Panc1 (cell line): Measurements from ENCODE around the gene ZNF428. TPM values are rescaled to one million over a fixed set of nuclear protein-coding genes. Genes with fewer than 3 reads are reported as not detected.

Experiments
- ATAC-seq: fragments of 200-7000 bp; cut with Tn5 transposase; 2 replicates; pipeline ENCODE4 v1.9.1; 2020; ENCODE audit warnings: mild to moderate bottlenecking, moderate library complexity
- BruUV-seq: library from RNA; stranded (reverse); fragments of 400-500 nt; replicated peaks from 2 replicates; lab custom pipeline; 2021; lab: Mats Ljungman, UMichigan
- CTCF ChIA-PET: fragments of 300-600 bp; sonication (Branson Sonifier 250); formaldehyde crosslinking; loops from one replicate; lab custom pipeline; 2022; ENCODE audit warnings: antibody characterized with exemption; lab: Charles Lee
- POLR2A ChIA-PET: fragments of 300-600 bp; sonication (Branson Sonifier 250); formaldehyde crosslinking; loops from one replicate; lab custom pipeline; 2022; ENCODE audit warnings: antibody characterized with exemption; lab: Charles Lee
- DNase-seq: peaks from one replicate; pipeline ENCODE4 v3.0.0-alpha.2; 2010; ENCODE audit warnings: low read depth, low spot score
- H3K27ac ChIP-seq: 2 replicates; pipeline ENCODE4 v1.5.1; 2011; ENCODE audit warnings: mild to moderate bottlenecking, low read length, inconsistent platforms
- H3K27me3 ChIP-seq: fragments of 200-500 bp; sonication (Bioruptor generic); 2 replicates; pipeline ENCODE4 v1.6.0; 2014; ENCODE audit warnings: low read length, inconsistent platforms; ENCODE audit not compliant: control insufficient read depth, insufficient read depth
- H3K36me3 ChIP-seq: fragments of 200-500 bp; sonication (Bioruptor generic); 2 replicates; pipeline ENCODE4 v1.5.1; 2014; ENCODE audit warnings: inconsistent platforms, mild to moderate bottlenecking, low read length, moderate library complexity; ENCODE audit not compliant: control insufficient read depth, insufficient read depth
- H3K4me1 ChIP-seq: 2 replicates; pipeline ENCODE4 v1.5.1; 2011; ENCODE audit warnings: inconsistent platforms, mild to moderate bottlenecking, low read length, moderate library complexity; ENCODE audit not compliant: control insufficient read depth, insufficient read depth
- H3K4me3 ChIP-seq, 2 experiments: 2 replicates each; pipeline ENCODE4 v1.5.1; 2011 to 2012; ENCODE audit warnings: low read depth in 2 of 2, low read length in 2 of 2, mild to moderate bottlenecking in 2 of 2, inconsistent platforms in 1 of 2, moderate library complexity in 1 of 2
- H3K9me3 ChIP-seq: fragments of 200-500 bp; sonication (Bioruptor generic); 2 replicates; pipeline ENCODE4 v1.5.1; 2014; ENCODE audit warnings: low read depth, mild to moderate bottlenecking, inconsistent platforms, low read length, moderate library complexity; ENCODE audit not compliant: control insufficient read depth, insufficient read depth
- CTCF ChIP-seq: fragments of 450-650 bp; IDR thresholded peaks from 2 replicates; pipeline ENCODE4 v1.5.1; 2017; ENCODE audit warnings: mild to moderate bottlenecking
- POLR2AphosphoS5 ChIP-seq: IDR thresholded peaks from 2 replicates; pipeline ENCODE4 v1.6.1; 2012; ENCODE audit warnings: mild to moderate bottlenecking, low read depth, low read length, moderate library complexity
- REST ChIP-seq, 2 experiments: IDR thresholded peaks; 2 replicates each; pipeline ENCODE4 v1.6.1; 2011 to 2012; ENCODE audit warnings: low read depth in 2 of 2, control low read depth in 1 of 2, low read length in 1 of 2, mild to moderate bottlenecking in 1 of 2, moderate library complexity in 1 of 2; ENCODE audit not compliant: insufficient read depth in 1 of 2
- SIN3A ChIP-seq: IDR thresholded peaks from 2 replicates; pipeline ENCODE4 v1.6.1; 2012; ENCODE audit warnings: low read depth, mild to moderate bottlenecking, low read length, moderate library complexity, borderline replicate concordance; ENCODE audit not compliant: insufficient read depth
- TCF7L2 ChIP-seq: IDR thresholded peaks from 2 replicates; pipeline ENCODE4 v1.6.1; 2011; ENCODE audit warnings: mild to moderate bottlenecking, low read depth, low read length, inconsistent platforms
- in situ Hi-C: cut with HindIII; loops from 2 replicates; pipeline ENCODE4 v1.10.0; 2016; ENCODE audit warnings: low sequenced_read_pairs, low pct_unique_long_range_greater_than_20kb
- intact Hi-C: fragments of 100-400 bp; cut with micrococcal nuclease; formaldehyde crosslinking; loops from one replicate; pipeline ENCODE4 v1.10.0; 2022; ENCODE audit not compliant: unreplicated experiment
- total RNA-seq: library from RNA; stranded (reverse); gene quantifications from one replicate; pipeline ENCODE4 v1.2.1, GENCODE V29; 2021; ENCODE audit not compliant: unreplicated experiment

ZNF428 gene
- total RNA-seq, 1 experiment from 2014 or later: 45.6 TPM

- CTCF ChIA-PET: no interaction called here
- Histone ChIP-seq H3K27me3 (no peaks in the 10 kb centered on the region), H3K4me3 (peak overlapping the region; percentile 82 to 95; a peak in 3 of 4 replicates), H3K27ac (no peak overlapping the region), H3K9me3 (no peaks in the 10 kb centered on the region), H3K4me1 (peaks cover 7% of the 10 kb centered on the region; the same call in 1 of the 2 replicates), H3K36me3 (peaks cover 6% of the 10 kb centered on the region; the same call in 1 of the 2 replicates)
- in situ Hi-C loops: no loop called here
- DNase-seq: no peak
- intact Hi-C loops: no loop called here
- TF ChIP-seq REST (IDR thresholded peaks at IDR 0.05; ENCODE audit: insufficient read depth in 1 of 2, low read depth in 2 of 2, low read length in 1 of 2) (no peak), CTCF (no peak), TCF7L2 (no peak), SIN3A (no peak), POLR2AphosphoS5 (no peak)
- no peak for ATAC-seq
- POLR2A ChIA-PET: interaction anchor here (0.6 kb wide), 1 partner anchor 85 kb away, joined by 5 read pairs; no protein-coding TSS in a partner anchor
- BruUV-seq: no TSS peak
These were observed 21.6 kb downstream of the ZNF428 start for GRCh38 chr19:43597876-43598275.

DNA sequence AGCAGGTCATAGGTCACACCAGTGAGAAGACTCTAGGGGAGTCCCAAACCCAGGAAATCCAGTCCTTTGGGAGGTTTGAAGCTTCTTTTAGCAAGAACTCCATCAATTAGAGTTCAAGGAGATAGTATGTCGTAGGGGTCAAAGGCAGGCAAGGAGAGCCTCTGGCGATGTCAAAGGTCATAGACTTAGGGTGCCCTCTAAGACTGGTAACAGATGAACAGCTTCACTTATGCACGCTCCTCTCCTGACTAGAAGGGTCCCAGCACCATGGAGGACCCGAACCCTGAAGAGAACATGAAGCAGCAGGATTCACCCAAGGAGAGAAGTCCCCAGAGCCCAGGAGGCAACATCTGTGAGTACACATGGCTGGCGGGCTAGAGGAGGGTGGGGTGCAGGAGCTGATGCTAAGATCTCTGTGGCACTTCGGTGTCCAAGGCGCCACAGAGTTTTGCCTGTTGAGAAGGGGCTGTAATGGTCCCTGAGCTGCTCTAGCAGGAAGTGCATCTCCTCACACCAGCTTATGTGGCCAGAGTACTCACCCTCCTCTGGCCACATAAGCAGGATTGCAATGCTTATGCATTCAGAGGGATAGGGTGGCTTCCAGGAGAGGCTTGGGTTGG is 22.5 kb downstream of the ZNF428 start:
- BruUV-seq: no TSS peak
- in situ Hi-C loops (no loop called here), intact Hi-C loops (no loop called here)
- Histone ChIP-seq H3K36me3 (peaks cover 6% of the 10 kb centered on the region; the same call in 1 of the 2 replicates), H3K27me3 (no peaks in the 10 kb centered on the region), H3K9me3 (no peaks in the 10 kb centered on the region), H3K4me3 (peak overlapping the region; percentile 82 to 95), H3K27ac (peak overlapping the region; percentile 93), H3K4me1 (peaks cover 7% of the 10 kb centered on the region; the same call in 1 of the 2 replicates)
- POLR2A ChIA-PET: no interaction called here
- no peak for DNase-seq
- TF ChIP-seq TCF7L2 (no peak), REST (IDR thresholded peaks at IDR 0.05; ENCODE audit: insufficient read depth in 1 of 2, low read depth in 2 of 2, low read length in 1 of 2) (no peak), SIN3A (no peak), CTCF (no peak), POLR2AphosphoS5 (no peak)
- CTCF ChIA-PET: no interaction called here
- ATAC-seq: no peak
